Activated CD4-positive, alpha-beta T cell treated with anti-CD3 and anti-CD28 coated beads for 36 hours (primary cell): ENCODE measurements around the gene ZIM2. TPM values are rescaled to one million over a fixed set of nuclear protein-coding genes. Genes with fewer than 3 reads are reported as not detected.

Source experiments
- ATAC-seq: fragments of 200-7000 bp; cut with Tn5 transposase; one replicate; pipeline ENCODE4 v1.10.0; 2021; ENCODE audit warnings: mild to moderate bottlenecking, moderate library complexity
- CTCF ChIA-PET: fragments of 350-600 bp; sonication (Branson Sonifier 250); formaldehyde crosslinking; loops from one replicate; lab custom pipeline; 2021; ENCODE audit warnings: antibody characterized with exemption; lab: Charles Lee
- POLR2A ChIA-PET: fragments of 350-600 bp; sonication (Branson Sonifier 250); formaldehyde crosslinking; loops from one replicate; lab custom pipeline; 2021; ENCODE audit warnings: antibody characterized with exemption, inconsistent platforms; lab: Charles Lee
- DNase-seq: peaks from one replicate; pipeline ENCODE4 v3.0.0-alpha.2; 2020
- H3K27ac Mint-ChIP-seq: one replicate; pipeline ENCODE4 v1.8.0; 2021; ENCODE audit warnings: mixed read lengths
- H3K27me3 Mint-ChIP-seq: one replicate; pipeline ENCODE4 v1.8.0; 2021; ENCODE audit warnings: mixed read lengths
- H3K36me3 Mint-ChIP-seq: one replicate; pipeline ENCODE4 v1.8.0; 2021; ENCODE audit warnings: low read depth, mixed read lengths
- H3K4me1 Mint-ChIP-seq: one replicate; pipeline ENCODE4 v1.8.0; 2021; ENCODE audit warnings: mixed read lengths
- H3K4me3 Mint-ChIP-seq: one replicate; pipeline ENCODE4 v1.8.0; 2021; ENCODE audit warnings: mild to moderate bottlenecking, moderate library complexity, mixed read lengths
- H3K9me3 Mint-ChIP-seq: one replicate; pipeline ENCODE4 v1.8.0; 2021; ENCODE audit warnings: low read depth, mixed read lengths
- intact Hi-C, 2 experiments: fragments of 100-400 bp; cut with DNase I in 1 of 2; cut with micrococcal nuclease in 1 of 2; formaldehyde crosslinking; loops; one replicate each; pipeline versions ENCODE4 v1.14.2 to v1.15.1; 2022 to 2024; cut with DNase I, micrococcal nuclease
- total RNA-seq, 2 experiments: library from RNA; stranded (reverse); gene quantifications; one replicate each; pipeline ENCODE4 v1.2.3, GENCODE V29; 2021

The ZIM2 gene
- total RNA-seq, 2 experiments from 2014 or later, result not detected

DNA sequence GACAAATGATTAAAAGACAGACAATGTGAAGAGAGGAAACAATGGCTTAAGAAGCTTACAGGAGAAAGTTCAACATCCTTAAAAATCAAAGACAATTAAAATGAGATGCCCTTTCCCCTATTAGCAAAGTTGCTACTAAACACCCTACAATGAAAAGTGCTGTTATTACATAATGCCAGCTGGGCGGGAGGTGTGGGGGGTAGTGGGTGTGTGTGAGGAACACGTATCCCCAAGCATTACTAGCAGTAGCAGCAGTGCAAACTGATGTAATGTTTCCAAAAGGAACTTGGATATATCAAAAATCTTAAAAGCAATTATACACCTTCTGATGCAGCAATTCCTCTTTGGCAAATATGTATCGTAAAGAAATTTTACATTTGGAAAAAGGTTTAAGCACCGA is 70.9 kb downstream of the ZIM2 start:
- ChIA-PET CTCF (no interaction called here), POLR2A (no interaction called here)
- H3K27me3 Mint-ChIP-seq, result peaks cover 7% of the 10 kb centered on the region
- H3K36me3 Mint-ChIP-seq, result peaks cover 12% of the 10 kb centered on the region
- intact Hi-C loops, result no loop called here
- peaks cover 43% of the 10 kb centered on the region for H3K9me3 Mint-ChIP-seq
- no peak overlapping the region for H3K4me3 Mint-ChIP-seq
- peaks cover 9% of the 10 kb centered on the region for H3K4me1 Mint-ChIP-seq
- H3K27ac Mint-ChIP-seq, result no peak overlapping the region
- no peak for DNase-seq
- ATAC-seq, result no peak

- Mint-ChIP-seq H3K27me3 (peaks cover 11% of the 10 kb centered on the region), H3K4me1 (peaks cover 9% of the 10 kb centered on the region), H3K27ac (no peak overlapping the region), H3K4me3 (peak overlapping the region; percentile 32), H3K36me3 (peaks cover 17% of the 10 kb centered on the region), H3K9me3 (peaks cover 45% of the 10 kb centered on the region)
- ChIA-PET POLR2A (no interaction called here), CTCF (no interaction called here)
- intact Hi-C loops, result no loop called here
- DNase-seq, result peak; percentile 60
- ATAC-seq, result no peak
Observed at GRCh38 chr19:56765137-56765536, 75.4 kb downstream of the ZIM2 start.

GRCh38 chr19:56764196-56764695 is 76.3 kb downstream of the ZIM2 start:
- peaks cover 43% of the 10 kb centered on the region for H3K9me3 Mint-ChIP-seq
- intact Hi-C loops, result no loop called here
- ATAC-seq (no peak), DNase-seq (no peak)
- peaks cover 17% of the 10 kb centered on the region for H3K36me3 Mint-ChIP-seq
- H3K27me3 Mint-ChIP-seq, result peaks cover 11% of the 10 kb centered on the region
- H3K27ac Mint-ChIP-seq, result no peak overlapping the region
- H3K4me3 Mint-ChIP-seq, result no peak overlapping the region
- ChIA-PET POLR2A (no interaction called here), CTCF (no interaction called here)
- peaks cover 9% of the 10 kb centered on the region for H3K4me1 Mint-ChIP-seq

DNA sequence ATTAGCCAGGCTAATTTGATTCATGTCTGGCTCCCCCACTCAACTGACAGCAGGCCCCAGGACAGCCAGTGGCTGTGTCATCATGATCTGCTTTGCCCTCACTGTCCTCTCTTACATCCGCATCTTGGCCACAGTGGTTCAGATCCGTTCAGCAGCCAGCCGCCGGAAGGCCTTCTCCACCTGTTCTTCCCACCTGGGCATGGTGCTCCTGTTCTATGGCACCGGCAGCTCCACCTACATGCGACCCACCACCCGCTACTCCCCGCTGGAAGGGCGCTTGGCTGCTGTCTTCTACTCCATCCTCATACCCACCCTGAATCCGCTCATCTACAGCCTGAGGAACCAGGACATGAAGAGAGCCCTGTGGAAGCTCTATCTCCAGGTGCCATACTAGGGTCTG is 79.7 kb downstream of the ZIM2 start:
- Mint-ChIP-seq H3K27me3 (peaks cover 11% of the 10 kb centered on the region), H3K4me3 (no peak overlapping the region), H3K36me3 (peaks cover 14% of the 10 kb centered on the region), H3K9me3 (peaks cover 46% of the 10 kb centered on the region), H3K27ac (no peak overlapping the region), H3K4me1 (peaks cover 9% of the 10 kb centered on the region)
- DNase-seq (no peak), ATAC-seq (no peak)
- POLR2A ChIA-PET, result no interaction called here
- intact Hi-C loops, result no loop called here
- CTCF ChIA-PET, result no interaction called here

- ChIA-PET POLR2A (no interaction called here), CTCF (no interaction called here)
- Mint-ChIP-seq H3K27me3 (peaks cover 3% of the 10 kb centered on the region), H3K27ac (no peak overlapping the region), H3K4me3 (no peak overlapping the region), H3K36me3 (peaks cover 8% of the 10 kb centered on the region), H3K4me1 (no peaks in the 10 kb centered on the region), H3K9me3 (peaks cover 41% of the 10 kb centered on the region)
- no peak for ATAC-seq
- intact Hi-C loops, result no loop called here
- no peak for DNase-seq
Observed at GRCh38 chr19:56759531-56759930, 81.0 kb downstream of the ZIM2 start.

DNA sequence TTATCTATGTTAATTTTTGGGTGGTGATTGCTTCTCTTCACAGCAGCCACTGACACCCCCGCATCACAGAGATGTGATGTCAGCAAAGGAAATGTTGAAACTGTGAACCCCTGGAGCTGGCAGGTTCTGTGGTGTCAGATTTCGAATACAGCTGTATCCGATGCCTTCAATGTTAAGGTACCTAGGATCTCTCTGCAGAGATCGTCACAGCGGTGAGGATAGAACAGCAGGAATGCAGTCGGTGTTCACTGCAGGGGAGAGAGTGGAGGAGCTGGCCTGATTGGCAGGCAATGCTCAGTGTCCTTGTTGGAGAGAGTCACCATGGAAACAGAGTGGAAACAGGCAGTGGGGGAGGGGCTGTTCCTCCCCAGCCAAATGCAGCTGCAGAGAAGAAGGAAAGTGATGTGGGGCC is 89.4 kb downstream of the ZIM2 start:
- peaks cover 42% of the 10 kb centered on the region for H3K9me3 Mint-ChIP-seq
- DNase-seq, result no peak
- intact Hi-C loops, result no loop called here
- H3K27me3 Mint-ChIP-seq, result no peaks in the 10 kb centered on the region
- ATAC-seq, result no peak
- ChIA-PET POLR2A (no interaction called here), CTCF (no interaction called here)
- no peaks in the 10 kb centered on the region for H3K4me1 Mint-ChIP-seq
- H3K27ac Mint-ChIP-seq, result no peak overlapping the region
- no peak overlapping the region for H3K4me3 Mint-ChIP-seq
- peaks cover 5% of the 10 kb centered on the region for H3K36me3 Mint-ChIP-seq

DNA sequence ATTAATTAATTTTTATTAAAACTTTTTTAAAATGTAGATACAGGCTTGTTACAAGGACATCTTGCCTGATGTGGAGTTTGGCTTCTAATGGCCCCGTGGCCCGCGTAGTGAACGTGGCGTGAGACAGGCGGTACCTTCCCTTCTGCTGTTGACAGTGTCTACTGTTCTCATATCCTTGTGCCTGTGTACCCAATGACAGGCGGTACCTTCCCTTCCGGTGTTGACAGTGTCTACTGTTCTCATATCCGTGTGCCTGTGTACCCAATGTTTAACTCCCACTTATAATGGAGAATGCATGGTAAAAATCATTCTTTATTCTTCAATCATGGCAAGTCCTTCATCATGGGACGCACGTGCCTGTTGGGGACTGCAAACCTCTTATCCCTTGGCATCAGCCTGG is 89.9 kb downstream of the ZIM2 start:
- Mint-ChIP-seq H3K27ac (no peak overlapping the region), H3K4me3 (no peak overlapping the region), H3K27me3 (no peaks in the 10 kb centered on the region), H3K9me3 (peaks cover 42% of the 10 kb centered on the region), H3K4me1 (no peaks in the 10 kb centered on the region), H3K36me3 (peaks cover 3% of the 10 kb centered on the region)
- DNase-seq, result no peak
- CTCF ChIA-PET, result no interaction called here
- POLR2A ChIA-PET, result no interaction called here
- intact Hi-C loops, result no loop called here
- no peak for ATAC-seq

GRCh38 chr19:56748378-56748777 is 92.1 kb downstream of the ZIM2 start:
- no peaks in the 10 kb centered on the region for H3K4me1 Mint-ChIP-seq
- ChIA-PET POLR2A (no interaction called here), CTCF (no interaction called here)
- H3K36me3 Mint-ChIP-seq, result peaks cover 8% of the 10 kb centered on the region
- H3K27me3 Mint-ChIP-seq, result no peaks in the 10 kb centered on the region
- peaks cover 41% of the 10 kb centered on the region for H3K9me3 Mint-ChIP-seq
- DNase-seq (no peak), ATAC-seq (no peak)
- intact Hi-C loops, result no loop called here
- H3K4me3 Mint-ChIP-seq, result no peak overlapping the region
- H3K27ac Mint-ChIP-seq, result no peak overlapping the region

DNA sequence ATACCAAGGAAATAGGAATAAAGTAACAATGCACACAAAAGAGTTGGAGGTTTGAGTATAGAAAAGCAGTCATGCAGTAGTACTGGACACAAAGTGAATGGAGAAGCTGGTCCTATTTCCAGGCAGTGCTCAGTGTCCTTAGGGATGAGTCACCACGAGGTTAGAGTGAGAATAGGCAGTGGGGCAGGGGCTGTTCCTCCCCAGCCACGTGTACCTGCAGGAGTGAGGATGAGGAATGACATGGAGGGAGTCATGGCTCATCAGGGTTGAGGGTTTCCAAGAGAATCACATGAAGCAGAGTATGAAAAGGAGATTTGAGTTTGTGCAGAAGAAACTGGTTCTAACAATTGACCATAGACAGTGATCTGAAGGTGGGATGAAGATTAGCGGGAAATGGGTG is 94.2 kb downstream of the ZIM2 start:
- Mint-ChIP-seq H3K9me3 (peaks cover 47% of the 10 kb centered on the region), H3K27ac (no peak overlapping the region)
- POLR2A ChIA-PET, result no interaction called here

GRCh38 chr19:56740501-56740900 is 100.0 kb downstream of the ZIM2 start:
- no peaks in the 10 kb centered on the region for H3K4me1 Mint-ChIP-seq
- no peak overlapping the region for H3K27ac Mint-ChIP-seq
- H3K9me3 Mint-ChIP-seq, result peaks cover 33% of the 10 kb centered on the region
- ChIA-PET CTCF (no interaction called here), POLR2A (no interaction called here)
- H3K27me3 Mint-ChIP-seq, result no peaks in the 10 kb centered on the region
- ATAC-seq (no peak), DNase-seq (no peak)
- H3K4me3 Mint-ChIP-seq, result no peak overlapping the region
- intact Hi-C loops, result no loop called here
- H3K36me3 Mint-ChIP-seq, result peaks cover 6% of the 10 kb centered on the region

More for the DNA sequence above, 94.2 kb downstream of the ZIM2 start:
- H3K36me3 Mint-ChIP-seq, result peaks cover 6% of the 10 kb centered on the region
- H3K4me3 Mint-ChIP-seq, result no peak overlapping the region
- CTCF ChIA-PET, result no interaction called here
- no peaks in the 10 kb centered on the region for H3K27me3 Mint-ChIP-seq
- intact Hi-C loops, result no loop called here
- no peak for DNase-seq
- ATAC-seq, result no peak
- H3K4me1 Mint-ChIP-seq, result no peaks in the 10 kb centered on the region

- ChIA-PET POLR2A (no interaction called here), CTCF (no interaction called here)
- DNase-seq (no peak), ATAC-seq (no peak)
- intact Hi-C loops, result no loop called here
- Mint-ChIP-seq H3K27ac (no peak overlapping the region), H3K36me3 (peaks cover 3% of the 10 kb centered on the region), H3K4me3 (no peak overlapping the region), H3K27me3 (no peaks in the 10 kb centered on the region), H3K4me1 (no peaks in the 10 kb centered on the region), H3K9me3 (peaks cover 40% of the 10 kb centered on the region)
Observed at GRCh38 chr19:56736571-56736970, 104.0 kb downstream of the ZIM2 start.

DNA sequence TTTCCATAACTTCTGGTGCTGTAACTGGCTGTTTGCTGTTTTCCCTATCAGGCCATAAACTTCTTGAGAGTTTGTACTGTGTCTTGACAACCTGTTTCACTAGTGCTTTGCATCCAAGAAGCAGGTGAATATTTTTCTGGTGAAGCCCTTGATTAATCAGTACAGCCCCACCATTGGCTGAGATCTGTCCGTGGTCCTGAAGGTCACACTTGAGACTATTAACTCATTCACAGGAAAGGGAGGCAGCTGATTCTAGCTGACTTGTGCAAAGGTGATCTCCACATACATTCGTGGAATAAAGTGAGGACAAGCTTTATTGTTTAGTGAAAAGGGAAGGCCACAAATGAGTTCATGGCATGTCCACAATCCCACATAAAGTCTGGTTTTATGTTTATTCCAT is 107.5 kb downstream of the ZIM2 start:
- no peak for ATAC-seq
- Mint-ChIP-seq H3K27me3 (no peaks in the 10 kb centered on the region), H3K9me3 (peaks cover 42% of the 10 kb centered on the region), H3K27ac (no peak overlapping the region), H3K4me3 (no peak overlapping the region), H3K36me3 (peaks cover 3% of the 10 kb centered on the region), H3K4me1 (no peaks in the 10 kb centered on the region)
- CTCF ChIA-PET, result no interaction called here
- POLR2A ChIA-PET, result no interaction called here
- intact Hi-C loops, result no loop called here
- no peak for DNase-seq

- H3K36me3 Mint-ChIP-seq, result peaks cover 3% of the 10 kb centered on the region
- DNase-seq (no peak), ATAC-seq (no peak)
- H3K27me3 Mint-ChIP-seq, result no peaks in the 10 kb centered on the region
- no peaks in the 10 kb centered on the region for H3K4me1 Mint-ChIP-seq
- H3K9me3 Mint-ChIP-seq, result peaks cover 53% of the 10 kb centered on the region
- intact Hi-C loops, result no loop called here
- H3K4me3 Mint-ChIP-seq, result no peak overlapping the region
- ChIA-PET CTCF (interaction anchor here (0.6 kb wide), 1 partner anchor 83 kb away, joined by 5 read pairs; no protein-coding TSS in a partner anchor), POLR2A (no interaction called here)
- no peak overlapping the region for H3K27ac Mint-ChIP-seq
Observed at GRCh38 chr19:56727677-56728076, 112.8 kb downstream of the ZIM2 start.
